ENCODE results near the gene LIM2. TPM values are rescaled to one million over a fixed set of nuclear protein-coding genes. Genes with fewer than 3 reads are reported as not detected.

The LIM2 gene
- total RNA-seq, 1 donor, result not detected

DNA sequence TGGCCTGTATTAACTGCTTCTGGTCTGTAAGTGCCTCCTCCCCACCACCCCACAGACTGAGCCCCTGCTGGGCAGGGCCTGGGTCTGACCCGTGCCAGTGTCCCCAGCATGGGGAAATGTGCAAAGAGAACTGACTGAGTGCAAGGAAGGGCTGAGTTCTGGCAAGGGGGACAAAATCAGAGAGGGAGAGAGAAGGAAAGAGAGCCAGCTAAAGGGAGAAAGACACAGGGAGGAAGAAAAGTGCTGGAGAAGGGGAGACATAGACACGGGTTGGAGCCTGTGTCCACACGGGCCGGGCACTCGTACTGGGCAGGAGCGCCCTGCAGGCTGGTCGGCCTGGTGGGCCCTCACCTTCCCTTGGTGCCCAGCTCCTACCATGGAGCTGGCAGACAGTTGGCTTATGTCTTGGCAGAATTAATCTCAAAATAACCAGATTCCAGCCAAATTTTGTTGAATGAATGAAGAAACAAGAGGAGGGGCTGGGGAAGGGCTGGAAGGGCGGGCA lies 16.5 kb downstream of the LIM2 start:
- TF ChIP-seq, protein P1, sequence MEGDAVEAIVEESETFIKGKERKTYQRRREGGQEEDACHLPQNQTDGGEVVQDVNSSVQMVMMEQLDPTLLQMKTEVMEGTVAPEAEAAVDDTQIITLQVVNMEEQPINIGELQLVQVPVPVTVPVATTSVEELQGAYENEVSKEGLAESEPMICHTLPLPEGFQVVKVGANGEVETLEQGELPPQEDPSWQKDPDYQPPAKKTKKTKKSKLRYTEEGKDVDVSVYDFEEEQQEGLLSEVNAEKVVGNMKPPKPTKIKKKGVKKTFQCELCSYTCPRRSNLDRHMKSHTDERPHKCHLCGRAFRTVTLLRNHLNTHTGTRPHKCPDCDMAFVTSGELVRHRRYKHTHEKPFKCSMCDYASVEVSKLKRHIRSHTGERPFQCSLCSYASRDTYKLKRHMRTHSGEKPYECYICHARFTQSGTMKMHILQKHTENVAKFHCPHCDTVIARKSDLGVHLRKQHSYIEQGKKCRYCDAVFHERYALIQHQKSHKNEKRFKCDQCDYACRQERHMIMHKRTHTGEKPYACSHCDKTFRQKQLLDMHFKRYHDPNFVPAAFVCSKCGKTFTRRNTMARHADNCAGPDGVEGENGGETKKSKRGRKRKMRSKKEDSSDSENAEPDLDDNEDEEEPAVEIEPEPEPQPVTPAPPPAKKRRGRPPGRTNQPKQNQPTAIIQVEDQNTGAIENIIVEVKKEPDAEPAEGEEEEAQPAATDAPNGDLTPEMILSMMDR (IDR thresholded peaks at IDR 0.05; ENCODE audit: insufficient read depth, low read length), result no peak
- no peak overlapping the region for H3K4me3 ChIP-seq (ENCODE audit: low read depth, low read length)
- DNase-seq (ENCODE audit: low read depth), result no peak

DNA sequence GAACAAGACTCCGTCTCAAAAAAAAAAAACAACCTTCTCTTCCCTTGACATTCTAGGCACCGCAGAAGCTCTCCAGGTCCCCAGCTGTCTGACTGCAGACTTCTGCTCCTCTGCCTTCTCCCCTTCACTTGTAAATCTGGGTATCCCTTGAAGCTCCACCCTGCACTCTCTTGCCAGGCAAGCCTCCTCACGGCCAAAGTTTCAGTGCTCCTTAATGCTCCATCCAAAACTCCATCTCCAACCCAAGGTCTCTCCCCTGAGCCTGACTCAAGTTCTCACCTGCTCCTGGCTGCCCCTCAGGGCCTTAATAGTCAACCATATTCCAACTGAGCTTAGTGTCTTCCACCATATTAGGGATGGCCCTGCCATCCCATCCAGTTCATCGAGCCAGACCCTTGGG lies 17.5 kb downstream of the LIM2 start:
- TF ChIP-seq, protein P1 (IDR thresholded peaks at IDR 0.05; ENCODE audit: insufficient read depth, low read length), result no peak
- no peak overlapping the region for H3K4me3 ChIP-seq (ENCODE audit: low read depth, low read length)
- DNase-seq (ENCODE audit: low read depth), result no peak

DNA sequence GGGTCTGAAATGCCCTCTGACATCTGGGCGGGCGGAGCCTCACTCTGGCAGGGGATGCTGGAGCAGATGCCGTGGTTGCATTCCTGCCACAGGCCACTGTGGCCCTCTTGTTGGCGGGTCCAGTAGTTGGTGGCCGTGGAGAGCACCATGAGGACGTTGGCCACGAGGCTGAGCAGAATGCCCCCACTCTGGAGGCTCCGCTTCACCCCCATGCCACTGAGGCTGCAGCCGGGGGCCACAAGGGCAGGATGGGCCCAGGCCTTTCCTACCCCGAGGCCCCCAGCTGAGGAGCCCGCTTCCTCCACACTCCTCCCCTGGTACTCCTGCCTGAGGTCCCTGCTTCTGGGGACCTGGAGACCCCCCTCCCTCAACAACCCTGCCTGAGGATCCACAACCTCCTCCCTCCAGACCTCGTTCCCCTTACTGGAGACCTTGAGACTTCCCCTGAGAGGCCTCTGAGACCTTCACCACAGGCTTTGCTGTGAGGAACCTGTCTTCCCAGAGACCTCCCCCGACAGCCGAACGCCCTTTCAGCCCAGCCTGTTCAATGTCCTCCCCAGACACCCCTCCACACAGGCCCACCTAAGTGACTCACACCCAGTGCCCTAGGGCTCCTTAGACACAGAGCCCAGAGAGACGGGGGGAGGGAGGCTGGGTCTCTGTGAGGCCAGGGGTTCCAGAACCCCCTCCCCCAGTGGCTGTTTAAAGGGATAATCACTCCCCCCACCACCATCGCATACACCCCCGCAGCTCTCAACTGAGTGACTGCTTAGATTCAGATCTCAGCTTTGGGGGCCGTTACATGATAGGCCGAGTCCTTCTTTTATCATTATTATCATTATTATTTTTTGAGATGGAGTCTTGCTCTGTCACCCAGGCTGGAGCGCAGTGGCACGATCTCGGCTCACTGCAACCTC lies 19.1 kb downstream of the LIM2 start, which contains the start of gene CLDND2:
CLDND2 (minus strand) TSS at position 638 of the 917 bp plus-strand sequence; CDS start at position 212, 426 bp downstream.
- no peak for DNase-seq (ENCODE audit: low read depth)
- H3K4me3 ChIP-seq (ENCODE audit: low read depth, low read length), result peak within 1 kb of the TSS; percentile 82
- TF ChIP-seq, protein P1 (IDR thresholded peaks at IDR 0.05; ENCODE audit: insufficient read depth, low read length), result no peak

DNA sequence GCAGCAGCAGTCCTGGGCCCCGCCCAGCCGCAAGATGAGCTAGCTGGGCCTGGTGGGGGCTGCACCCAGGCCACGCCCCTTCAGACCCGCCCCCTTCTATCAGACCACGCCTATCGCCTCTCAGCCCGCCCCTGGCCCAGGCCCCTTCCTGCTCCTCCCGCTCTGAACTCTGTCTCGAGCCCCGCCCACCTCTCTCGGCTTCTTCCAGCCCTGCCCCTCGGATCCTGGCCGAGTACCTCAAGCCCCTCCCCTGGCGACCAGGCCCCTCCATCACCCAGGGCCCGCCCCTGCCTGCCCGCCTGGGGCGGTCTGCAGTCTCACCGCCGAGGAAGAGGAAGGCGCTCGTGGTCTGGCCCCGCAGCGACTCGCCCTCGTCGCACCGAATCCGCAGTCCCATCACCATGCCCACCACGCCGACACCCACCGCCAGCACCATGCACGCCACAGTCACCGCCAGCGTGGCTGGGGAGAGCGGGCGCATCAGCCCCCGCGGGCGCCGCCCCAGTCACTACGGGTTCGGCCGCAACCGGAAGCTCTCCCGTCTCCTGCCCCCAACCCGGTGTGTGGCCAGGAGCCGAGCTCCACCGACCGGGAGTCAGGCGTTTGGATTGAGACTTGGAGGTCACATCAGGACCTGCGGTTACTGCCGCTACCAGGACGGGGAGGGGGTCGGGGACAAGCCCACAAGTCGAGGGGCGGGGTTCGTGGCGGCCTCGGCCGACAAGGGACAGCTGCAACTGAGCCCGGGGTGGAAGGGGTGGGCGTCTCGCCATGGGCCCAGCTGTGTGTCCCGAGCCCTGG lies 20.0 kb downstream of the LIM2 start:
- H3K4me3 ChIP-seq (ENCODE audit: low read depth, low read length), result peak overlapping the region; percentile 82
- TF ChIP-seq, protein P1 (IDR thresholded peaks at IDR 0.05; ENCODE audit: insufficient read depth, low read length), result no peak
- peak; percentile 98 for DNase-seq (ENCODE audit: low read depth)

DNA sequence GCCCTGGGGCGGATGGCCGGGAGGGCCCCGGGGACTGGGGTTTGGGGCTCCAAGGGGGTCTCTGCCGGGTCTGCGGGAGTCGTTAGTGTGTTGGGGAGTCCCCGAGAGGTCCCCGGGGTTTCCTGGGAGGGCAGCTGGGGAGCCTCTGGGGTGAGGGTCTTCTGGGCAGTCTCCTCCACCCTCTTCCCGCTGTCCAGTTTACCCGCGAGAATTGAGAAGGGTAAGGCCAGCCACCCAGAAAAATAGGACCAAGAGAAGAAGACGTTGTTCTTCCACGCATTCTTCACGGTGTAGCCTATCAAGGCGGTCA lies 20.6 kb downstream of the LIM2 start:
- DNase-seq (ENCODE audit: low read depth), result no peak
- TF ChIP-seq, protein P1 (IDR thresholded peaks at IDR 0.05; ENCODE audit: insufficient read depth, low read length), result no peak
- peak overlapping the region; percentile 64 for H3K4me3 ChIP-seq (ENCODE audit: low read depth, low read length)

DNA sequence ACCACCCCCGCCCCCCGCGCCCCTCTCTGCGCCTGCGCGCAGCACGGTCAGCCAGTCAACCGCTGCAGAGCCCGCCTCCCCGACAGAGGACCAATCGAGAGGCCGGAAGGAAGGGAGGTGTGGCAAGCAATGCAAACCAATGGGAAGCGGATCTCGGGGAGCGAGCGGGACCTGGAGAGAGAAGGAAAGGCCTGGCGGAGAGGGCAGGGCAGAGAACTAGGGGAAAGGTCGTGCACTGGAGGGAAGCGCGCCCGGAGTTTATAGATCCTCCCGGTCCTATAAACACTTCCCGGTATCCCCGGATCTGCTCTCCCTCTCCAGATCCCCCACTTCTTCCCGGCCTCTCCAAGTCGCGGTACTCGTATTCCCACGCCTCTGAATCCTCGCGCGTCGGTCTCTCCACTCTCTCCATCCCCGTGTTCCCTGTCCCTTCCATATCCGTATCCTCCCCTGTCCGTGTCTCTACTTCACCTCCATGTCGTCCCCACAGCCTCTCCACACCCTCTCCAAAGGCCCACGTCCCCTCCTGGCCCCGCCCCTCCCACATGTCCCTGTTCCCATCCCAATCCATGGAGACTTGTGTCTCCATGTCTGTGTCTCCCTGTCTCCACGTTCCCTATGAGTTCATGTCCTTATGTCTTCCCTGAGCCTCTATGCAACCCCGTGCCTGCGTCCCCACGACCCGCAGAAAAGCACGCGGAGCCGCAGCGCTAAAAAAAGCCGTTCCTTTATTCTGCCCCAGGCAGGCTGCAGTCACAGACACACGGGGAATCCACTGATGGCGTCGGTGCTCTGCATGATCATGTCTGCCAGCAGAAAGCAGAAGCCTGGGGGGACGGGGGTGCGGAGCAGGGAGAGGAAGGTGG lies 21.2 kb downstream of the LIM2 start:
- H3K4me3 ChIP-seq (ENCODE audit: low read depth, low read length), result peak overlapping the region; percentile 96
- peak; percentile 96 for DNase-seq (ENCODE audit: low read depth)
- TF ChIP-seq, protein P1 (IDR thresholded peaks at IDR 0.05; ENCODE audit: insufficient read depth, low read length), result no peak

Data from fibroblast of the aortic adventitia (primary cell).